Measurements from ENCODE around the gene FERMT3.

DNA sequence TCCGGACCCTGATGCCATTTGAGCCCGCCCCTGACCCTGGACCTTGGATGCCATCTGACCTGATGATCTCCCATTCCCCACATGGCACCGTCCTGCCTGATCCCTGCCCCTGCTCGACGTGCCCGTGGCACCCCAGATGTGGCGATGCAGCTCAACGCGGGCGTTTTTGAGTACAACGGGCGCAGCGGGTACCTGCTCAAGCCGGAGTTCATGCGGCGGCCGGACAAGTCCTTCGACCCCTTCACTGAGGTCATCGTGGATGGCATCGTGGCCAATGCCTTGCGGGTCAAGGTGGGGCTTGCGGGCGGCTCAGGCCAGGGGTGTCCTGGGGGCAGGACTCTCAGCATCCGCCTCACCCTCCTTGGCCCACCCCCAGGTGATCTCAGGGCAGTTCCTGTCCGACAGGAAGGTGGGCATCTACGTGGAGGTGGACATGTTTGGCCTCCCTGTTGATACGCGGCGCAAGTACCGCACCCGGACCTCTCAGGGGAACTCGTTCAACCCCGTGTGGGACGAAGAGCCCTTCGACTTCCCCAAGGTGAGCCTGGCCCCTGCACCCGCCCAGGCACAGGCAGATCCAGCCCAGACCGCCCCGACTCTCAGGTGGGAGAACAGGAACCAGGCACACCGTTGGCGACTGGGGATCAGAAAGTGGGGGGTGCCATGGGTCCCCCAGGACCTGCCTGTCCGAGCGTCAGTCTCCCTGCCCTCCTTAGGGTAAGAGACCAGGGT is 55.9 kb downstream of the FERMT3 start:
- TF ChIP-seq, protein P1, sequence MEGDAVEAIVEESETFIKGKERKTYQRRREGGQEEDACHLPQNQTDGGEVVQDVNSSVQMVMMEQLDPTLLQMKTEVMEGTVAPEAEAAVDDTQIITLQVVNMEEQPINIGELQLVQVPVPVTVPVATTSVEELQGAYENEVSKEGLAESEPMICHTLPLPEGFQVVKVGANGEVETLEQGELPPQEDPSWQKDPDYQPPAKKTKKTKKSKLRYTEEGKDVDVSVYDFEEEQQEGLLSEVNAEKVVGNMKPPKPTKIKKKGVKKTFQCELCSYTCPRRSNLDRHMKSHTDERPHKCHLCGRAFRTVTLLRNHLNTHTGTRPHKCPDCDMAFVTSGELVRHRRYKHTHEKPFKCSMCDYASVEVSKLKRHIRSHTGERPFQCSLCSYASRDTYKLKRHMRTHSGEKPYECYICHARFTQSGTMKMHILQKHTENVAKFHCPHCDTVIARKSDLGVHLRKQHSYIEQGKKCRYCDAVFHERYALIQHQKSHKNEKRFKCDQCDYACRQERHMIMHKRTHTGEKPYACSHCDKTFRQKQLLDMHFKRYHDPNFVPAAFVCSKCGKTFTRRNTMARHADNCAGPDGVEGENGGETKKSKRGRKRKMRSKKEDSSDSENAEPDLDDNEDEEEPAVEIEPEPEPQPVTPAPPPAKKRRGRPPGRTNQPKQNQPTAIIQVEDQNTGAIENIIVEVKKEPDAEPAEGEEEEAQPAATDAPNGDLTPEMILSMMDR (IDR thresholded peaks at IDR 0.05; ENCODE audit: extremely low read depth in 1 of 2, insufficient read depth in 1 of 2, low read depth in 1 of 2, low read length in 2 of 2) = no peak
- TF ChIP-seq MYC (IDR thresholded peaks at IDR 0.05; ENCODE audit: low read depth, low read length) (no peak), POLR2A (IDR thresholded peaks at IDR 0.05; ENCODE audit: low read depth, low read length) (no peak), JUN (IDR thresholded peaks at IDR 0.05; ENCODE audit: borderline replicate concordance, insufficient read depth, insufficient read length, low read depth) (no peak), POLR2AphosphoS5 (IDR thresholded peaks at IDR 0.05; ENCODE audit: insufficient read depth, low read depth, low read length) (no peak), FOS (IDR thresholded peaks at IDR 0.05; ENCODE audit: borderline replicate concordance, insufficient read depth, low read length) (no peak), GATA2 (IDR thresholded peaks at IDR 0.05; ENCODE audit: insufficient read depth, insufficient read length, low read depth, low read length) (no peak)

All from endothelial cell of umbilical vein (primary cell).